ENCODE measurements around the gene SLC25A47.

- TF ChIP-seq, protein P1, sequence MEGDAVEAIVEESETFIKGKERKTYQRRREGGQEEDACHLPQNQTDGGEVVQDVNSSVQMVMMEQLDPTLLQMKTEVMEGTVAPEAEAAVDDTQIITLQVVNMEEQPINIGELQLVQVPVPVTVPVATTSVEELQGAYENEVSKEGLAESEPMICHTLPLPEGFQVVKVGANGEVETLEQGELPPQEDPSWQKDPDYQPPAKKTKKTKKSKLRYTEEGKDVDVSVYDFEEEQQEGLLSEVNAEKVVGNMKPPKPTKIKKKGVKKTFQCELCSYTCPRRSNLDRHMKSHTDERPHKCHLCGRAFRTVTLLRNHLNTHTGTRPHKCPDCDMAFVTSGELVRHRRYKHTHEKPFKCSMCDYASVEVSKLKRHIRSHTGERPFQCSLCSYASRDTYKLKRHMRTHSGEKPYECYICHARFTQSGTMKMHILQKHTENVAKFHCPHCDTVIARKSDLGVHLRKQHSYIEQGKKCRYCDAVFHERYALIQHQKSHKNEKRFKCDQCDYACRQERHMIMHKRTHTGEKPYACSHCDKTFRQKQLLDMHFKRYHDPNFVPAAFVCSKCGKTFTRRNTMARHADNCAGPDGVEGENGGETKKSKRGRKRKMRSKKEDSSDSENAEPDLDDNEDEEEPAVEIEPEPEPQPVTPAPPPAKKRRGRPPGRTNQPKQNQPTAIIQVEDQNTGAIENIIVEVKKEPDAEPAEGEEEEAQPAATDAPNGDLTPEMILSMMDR (IDR thresholded peaks at IDR 0.05), result no peak
- no peak for TF ChIP-seq POLR2A (IDR thresholded peaks at IDR 0.05)
These were observed 35.3 kb downstream of the SLC25A47 start for GRCh38 chr14:100358396-100358795.
